PC-3 (cell line): ENCODE measurements around the gene IQSEC1.

Experiments used
- EZH2 ChIP-seq: fragments of 300-600 bp; sonication (generic); IDR thresholded peaks from one replicate; pipeline ENCODE4 v1.6.1; 2017; ENCODE audit warnings: antibody characterized with exemption, mild to moderate bottlenecking, low read length; ENCODE audit not compliant: unreplicated experiment
- EZH2phosphoT487 ChIP-seq: fragments of 300-600 bp; sonication (generic); IDR thresholded peaks from 2 replicates; pipeline ENCODE4 v1.6.1; 2018; ENCODE audit warnings: mild to moderate bottlenecking, antibody characterized with exemption, low read length, borderline replicate concordance
- TF ChIP-seq, protein P1 (sequence below): fragments of 300-600 bp; sonication (generic); conservative IDR thresholded peaks from 2 replicates; pipeline ENCODE4 v1.5.1; 2017; ENCODE audit warnings: antibody characterized with exemption, low read depth, mild to moderate bottlenecking, low read length

DNA sequence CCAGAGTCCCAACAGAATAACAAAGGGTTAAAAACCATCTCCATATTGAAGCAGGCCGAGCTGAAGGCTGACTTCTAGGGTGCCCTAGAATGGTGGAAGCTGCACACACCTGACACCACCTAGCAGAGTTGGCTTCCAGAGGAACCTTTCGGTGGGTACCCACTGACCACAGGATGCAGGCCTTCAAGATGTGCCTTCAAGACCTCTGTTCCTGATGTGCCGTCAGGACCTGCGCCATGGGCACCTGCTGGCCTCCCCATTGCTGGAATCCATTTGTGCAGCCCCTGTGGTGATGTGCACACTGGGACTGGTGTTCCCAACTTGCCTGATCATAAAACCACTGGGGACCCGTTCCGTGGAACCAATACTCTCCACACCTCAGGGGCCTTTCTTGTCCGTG lies 196.2 kb downstream of the IQSEC1 start:
- TF ChIP-seq, protein P1, sequence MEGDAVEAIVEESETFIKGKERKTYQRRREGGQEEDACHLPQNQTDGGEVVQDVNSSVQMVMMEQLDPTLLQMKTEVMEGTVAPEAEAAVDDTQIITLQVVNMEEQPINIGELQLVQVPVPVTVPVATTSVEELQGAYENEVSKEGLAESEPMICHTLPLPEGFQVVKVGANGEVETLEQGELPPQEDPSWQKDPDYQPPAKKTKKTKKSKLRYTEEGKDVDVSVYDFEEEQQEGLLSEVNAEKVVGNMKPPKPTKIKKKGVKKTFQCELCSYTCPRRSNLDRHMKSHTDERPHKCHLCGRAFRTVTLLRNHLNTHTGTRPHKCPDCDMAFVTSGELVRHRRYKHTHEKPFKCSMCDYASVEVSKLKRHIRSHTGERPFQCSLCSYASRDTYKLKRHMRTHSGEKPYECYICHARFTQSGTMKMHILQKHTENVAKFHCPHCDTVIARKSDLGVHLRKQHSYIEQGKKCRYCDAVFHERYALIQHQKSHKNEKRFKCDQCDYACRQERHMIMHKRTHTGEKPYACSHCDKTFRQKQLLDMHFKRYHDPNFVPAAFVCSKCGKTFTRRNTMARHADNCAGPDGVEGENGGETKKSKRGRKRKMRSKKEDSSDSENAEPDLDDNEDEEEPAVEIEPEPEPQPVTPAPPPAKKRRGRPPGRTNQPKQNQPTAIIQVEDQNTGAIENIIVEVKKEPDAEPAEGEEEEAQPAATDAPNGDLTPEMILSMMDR, result no peak
- TF ChIP-seq EZH2 (no peak), EZH2phosphoT487 (no peak)
